Medulla oblongata (tissue), 1 donor: ENCODE results near the gene CELF5.
"Not testable (repeated sequence)": the region's sequence is repeated elsewhere in the genome, so short reads cannot be mapped to it uniquely, and the experiment has no call there.

Experiments used
- DNase-seq: peaks from one replicate; pipeline ENCODE4 v3.0.0-alpha.2; 2015; ENCODE audit errors: extremely low spot score

The CELF5 gene

DNA sequence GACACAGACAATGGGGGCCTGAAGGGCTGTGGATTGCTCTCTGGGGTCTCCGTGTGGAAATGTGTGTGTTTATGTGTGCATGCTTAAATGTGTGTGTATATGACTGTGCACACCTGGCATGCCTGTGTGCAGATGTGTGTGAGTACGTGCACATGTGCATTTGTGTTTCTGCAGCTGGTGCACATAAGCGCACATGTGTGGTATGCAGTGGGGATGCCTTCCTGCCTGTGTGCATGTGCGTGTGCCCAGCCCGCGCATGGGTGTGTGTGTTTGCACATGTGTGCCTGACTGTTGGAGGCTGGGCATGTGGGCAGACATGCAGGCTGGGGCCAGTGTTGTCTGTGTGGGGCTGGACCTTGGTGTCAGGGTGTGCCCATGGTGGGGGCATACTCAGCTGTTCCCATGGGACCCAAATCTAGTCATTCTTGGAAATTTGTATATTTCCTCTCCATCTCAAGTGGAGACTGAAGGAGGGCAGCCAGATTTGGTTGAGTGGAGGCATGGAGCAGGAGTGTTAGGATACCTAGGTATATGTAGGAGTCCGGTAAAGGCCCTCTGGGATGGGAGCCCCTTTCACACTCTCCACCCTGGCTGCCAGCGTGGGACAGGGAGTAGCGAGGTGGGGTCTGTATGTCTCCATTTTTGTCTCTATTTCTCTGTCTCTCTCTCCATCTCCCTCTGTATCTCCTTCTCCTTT, 49.9 kb downstream of the CELF5 start:
- no peak for DNase-seq

DNA sequence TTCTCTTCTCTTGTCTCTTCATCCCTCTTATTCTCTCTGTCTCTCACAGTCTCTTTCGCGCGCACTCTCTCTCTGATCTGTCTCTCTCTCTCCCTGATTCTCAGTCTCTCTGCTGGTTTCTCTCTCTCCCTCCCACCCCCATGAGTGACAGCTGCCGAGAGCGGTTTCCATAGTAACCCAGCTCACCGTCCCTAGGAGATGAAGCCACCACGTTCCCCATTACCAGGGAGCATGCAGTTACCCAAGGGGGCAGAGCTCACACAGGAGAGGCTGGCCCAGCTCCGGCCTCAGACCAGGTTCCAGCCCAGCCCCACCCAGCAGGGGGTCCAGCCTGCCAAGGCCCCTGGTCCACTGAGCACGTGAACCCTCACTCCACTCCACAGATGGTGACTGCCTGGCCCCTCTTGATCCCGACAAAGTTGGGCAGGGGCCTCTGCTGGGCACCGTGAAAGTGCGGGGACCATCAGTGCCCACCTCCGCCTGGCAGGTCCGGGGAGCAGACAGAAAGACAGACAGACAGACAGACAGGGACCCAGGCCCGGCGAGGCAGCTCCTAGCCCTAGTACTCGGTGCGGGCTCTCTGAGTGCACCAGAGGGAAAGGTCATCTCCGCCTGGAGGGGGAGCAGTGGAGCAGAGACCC, 50.6 kb downstream of the CELF5 start:
- no peak for DNase-seq

DNA sequence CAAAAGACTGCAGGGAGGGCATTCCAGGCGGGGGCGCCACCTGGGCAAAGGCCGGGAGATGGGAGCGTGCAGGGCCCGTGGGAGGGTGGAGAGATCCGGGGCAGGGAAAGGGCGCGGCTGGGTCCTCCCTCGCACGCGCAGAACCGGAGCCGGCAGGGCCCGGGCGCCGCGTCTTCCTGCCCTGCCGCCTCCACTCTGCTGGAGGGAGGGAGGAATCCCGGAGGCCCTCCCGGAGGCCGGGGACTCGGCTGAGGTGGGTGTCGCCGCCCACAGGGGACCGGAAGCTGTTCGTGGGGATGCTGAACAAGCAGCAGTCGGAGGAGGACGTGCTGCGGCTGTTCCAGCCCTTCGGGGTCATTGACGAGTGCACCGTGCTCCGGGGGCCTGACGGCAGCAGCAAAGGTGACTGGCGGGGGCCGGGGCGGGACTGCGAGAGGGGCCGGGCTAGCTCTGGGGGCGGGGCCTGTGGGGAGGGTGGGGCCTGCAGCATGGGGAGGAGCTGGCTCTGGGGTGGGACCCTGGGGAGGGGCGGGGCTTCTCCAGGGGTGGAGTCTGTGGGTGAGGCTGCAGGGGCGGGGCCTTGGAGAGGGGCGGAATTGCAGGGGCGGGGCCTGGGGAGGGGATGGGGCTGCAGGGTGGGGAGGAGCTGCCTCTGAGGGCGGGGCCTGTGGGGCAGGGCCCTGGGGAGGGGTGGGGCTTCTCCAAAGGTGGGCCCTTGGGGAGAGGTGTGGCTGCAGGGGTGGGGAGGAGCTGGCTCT, 51.3 kb downstream of the CELF5 start:
- no peak for DNase-seq

DNA sequence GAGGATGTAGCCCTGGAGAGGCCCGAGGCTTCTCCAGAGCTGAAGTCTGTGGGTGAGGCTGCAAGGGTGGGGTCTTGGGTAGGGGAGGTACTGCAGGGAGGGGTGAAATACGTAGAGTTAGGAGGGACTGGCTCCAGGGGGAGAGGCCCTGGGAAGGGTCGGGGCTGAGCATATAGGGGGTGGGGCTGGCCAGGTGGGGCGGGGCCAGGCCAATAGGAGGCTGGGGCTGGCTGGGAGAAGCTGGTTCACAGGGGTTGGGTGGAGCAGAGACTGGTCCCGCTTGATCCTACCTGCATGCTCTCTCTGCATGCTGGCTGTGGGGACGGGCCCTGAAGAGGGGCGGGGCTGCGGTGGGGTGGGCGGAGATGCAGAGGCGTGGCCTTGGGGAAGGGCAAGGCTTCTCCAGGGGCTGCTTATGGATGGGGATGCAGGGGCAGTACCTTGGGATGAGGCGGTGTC, 51.9 kb downstream of the CELF5 start:
- DNase-seq = no peak

DNA sequence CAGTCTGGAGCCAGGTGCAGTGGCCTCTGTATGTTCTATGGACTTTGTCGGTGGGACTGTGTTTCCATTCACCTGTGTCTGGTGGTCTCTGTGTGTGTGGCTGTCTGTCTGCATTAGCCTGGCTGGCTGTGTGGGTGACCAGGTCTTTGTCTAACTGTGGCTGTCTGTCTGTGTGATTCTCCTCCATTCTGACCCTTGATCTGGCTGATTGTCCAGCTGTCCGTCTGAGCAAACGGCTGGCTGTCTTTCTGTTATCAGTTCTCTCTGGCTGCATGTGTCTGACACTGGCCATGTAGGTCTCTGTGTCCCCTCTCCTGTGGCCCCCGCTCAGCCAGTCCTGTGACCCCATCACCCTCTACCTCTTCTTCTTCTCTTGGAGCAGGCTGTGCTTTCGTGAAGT, 53.2 kb downstream of the CELF5 start:
- DNase-seq = no peak

DNA sequence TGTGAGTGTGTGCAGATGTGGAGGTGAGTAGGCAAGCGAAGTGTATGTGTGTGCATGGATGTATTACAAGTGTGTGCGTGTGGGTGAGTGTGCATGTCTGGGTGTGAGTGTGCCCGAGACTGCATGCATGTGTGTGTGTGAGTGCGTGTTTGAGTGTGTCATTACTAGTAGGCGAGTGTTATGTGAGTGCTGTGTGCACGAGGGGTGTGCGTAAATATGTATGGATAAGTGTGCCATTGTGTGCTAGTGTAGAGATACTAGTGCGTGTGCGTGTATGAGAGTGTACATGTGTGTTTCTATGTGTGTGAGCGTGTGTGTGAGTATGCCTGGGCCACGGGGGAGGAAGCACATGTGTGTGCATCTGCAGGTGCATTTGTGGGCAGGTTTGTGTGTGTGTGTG, 53.8 kb downstream of the CELF5 start:
- DNase-seq = no peak

DNA sequence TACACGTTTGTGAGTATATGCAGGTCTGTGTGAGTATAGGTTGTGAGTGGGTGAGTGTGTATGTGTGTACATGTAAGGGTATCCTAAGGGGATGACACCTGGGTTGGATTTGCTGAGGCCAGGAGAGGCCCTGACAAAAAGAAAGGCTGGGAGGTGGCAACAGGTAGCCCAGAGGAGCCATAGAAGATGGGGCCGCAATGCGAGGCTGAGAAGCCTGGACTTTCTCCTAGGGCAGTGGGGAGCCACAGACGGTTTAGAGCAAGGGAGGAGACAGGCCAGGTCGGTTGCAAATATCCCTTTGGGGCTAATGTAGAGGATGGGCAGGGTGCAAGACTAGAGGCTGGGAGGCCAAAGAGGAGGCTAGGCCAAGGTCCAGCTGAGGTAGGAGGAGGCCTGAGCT, 54.3 kb downstream of the CELF5 start:
- DNase-seq = no peak

DNA sequence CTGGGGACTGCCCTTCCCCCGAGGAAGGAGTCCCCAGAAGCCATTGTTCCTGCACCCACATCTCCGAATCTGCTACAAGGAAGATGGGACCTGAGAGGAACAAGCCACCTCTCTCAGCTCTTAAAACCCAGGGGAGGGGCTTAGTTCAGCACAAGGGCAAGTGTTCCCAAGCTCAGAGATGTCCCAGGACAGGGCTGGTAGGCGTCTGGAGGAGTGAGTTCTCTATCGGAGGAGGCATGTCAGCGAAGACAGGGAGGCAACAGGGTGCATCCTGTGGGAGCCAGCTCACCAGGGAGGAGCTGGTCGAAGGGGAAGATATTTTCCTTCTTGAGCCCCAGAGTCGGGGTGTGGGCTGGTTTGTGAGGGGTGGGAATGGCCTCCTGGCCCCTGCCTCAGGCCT, 54.8 kb downstream of the CELF5 start:
- no peak for DNase-seq

DNA sequence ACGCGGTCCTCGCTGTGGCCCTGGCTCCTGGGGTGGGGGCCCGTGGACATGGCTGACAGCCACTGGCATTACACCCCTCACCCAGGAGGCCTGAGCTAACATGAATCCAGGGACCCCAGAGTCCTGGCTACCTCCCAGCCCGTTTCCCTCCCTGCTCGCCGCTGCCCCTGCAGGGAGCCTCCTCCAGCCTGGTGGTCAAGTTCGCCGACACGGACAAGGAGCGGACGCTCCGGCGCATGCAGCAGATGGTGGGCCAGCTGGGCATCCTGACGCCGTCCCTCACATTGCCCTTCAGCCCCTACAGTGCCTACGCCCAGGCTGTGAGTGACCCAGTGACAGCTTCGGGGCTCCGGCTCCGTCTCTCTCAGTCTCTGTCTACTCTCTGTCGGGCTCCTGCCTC, 56.6 kb downstream of the CELF5 start:
- DNase-seq = no peak

DNA sequence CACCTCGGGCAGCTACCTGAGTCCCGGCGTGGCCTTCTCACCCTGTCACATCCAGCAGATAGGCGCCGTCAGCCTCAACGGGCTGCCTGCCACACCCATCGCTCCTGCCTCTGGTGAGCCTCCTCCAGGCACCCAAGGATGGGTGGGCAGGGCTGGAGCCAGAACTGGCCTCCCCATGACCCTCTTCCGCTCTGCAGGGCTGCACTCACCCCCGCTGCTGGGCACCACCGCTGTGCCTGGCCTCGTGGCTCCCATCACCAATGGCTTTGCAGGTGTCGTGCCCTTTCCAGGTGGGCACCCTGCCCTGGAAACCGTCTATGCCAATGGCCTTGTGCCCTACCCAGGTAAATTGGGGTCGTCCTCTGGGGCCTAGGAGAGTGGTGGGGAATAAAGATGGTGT, 57.7 kb downstream of the CELF5 start:
- DNase-seq = no peak

DNA sequence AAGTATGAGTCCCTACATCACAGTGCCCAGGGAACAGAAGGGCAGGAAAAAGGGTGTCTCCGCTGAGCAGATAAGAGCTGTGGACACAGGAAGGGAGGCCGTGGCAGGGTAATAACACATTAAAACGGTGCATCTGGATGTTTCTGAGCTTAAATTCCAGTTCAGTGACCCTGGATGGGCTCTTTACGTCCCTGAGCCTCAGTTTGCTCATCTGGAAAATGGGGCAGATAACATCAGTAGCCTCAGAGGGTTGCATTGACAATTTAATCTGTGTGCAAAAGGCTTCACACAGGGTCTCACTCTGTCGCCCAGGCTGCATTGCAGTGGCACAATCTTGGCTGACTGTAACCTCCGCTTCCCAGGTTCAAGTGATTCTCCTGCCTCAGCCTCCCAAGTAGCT, 58.1 kb downstream of the CELF5 start:
- DNase-seq = no peak

DNA sequence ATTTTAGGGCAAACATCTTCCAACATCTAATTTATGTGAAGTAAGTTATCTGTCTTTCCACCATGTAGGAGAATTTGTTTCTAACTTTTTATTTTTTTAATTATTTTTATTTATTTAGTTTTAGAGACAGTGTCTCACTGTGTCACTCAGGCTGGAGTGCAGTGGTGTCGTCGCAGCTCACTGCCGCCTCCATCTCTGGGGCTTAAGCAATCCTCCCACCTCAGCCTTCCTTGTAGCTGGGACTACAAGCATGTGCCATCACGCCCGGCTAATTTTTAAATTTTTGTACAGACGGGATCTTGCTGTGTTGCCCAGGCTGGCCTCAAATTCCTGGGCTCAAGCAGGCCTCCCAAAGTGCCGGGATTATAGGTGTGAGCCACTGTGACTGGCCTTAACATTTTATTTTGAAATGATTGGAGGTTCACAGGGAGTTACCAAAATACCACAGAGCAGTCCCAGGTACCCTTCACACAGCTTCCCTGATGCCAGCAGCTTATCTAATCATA, 58.8 kb downstream of the CELF5 start:
- no peak for DNase-seq

DNA sequence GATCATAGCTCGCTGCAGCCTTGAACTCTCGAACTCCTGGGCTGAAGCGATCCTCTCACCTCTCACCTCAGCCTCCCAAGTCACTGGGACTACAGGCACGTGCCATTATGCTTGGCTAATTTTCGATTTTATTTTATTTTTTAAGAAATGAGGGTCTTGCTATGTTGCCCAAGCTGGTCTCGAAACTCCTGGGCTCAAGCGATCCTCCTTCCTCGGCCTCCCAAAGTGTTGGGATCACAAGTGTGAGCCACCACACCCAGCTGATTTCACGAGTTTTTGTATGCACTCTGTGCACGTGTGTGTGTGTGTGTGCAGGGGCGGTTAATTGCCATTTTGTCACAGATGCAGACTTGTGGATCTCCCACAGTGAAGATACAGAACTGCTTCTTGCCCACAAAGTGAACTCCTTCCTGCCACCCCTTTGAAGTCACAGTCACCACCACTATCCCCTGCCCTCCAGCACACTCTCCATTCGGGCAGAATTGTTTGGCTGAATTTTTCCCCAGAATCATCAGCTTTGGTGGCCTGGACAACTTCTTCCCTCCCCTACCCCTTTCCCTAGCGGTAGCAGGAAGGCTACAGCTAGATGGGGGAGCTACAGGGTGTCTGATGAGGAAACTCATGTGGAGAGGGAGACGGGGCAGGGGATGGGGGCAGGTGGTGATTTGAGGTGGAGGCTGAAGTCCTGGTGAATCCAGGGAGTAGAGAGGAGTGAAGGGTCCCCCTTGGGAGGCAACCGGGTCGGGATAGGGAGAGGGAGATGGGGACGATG, 59.6 kb downstream of the CELF5 start:
- no peak for DNase-seq

DNA sequence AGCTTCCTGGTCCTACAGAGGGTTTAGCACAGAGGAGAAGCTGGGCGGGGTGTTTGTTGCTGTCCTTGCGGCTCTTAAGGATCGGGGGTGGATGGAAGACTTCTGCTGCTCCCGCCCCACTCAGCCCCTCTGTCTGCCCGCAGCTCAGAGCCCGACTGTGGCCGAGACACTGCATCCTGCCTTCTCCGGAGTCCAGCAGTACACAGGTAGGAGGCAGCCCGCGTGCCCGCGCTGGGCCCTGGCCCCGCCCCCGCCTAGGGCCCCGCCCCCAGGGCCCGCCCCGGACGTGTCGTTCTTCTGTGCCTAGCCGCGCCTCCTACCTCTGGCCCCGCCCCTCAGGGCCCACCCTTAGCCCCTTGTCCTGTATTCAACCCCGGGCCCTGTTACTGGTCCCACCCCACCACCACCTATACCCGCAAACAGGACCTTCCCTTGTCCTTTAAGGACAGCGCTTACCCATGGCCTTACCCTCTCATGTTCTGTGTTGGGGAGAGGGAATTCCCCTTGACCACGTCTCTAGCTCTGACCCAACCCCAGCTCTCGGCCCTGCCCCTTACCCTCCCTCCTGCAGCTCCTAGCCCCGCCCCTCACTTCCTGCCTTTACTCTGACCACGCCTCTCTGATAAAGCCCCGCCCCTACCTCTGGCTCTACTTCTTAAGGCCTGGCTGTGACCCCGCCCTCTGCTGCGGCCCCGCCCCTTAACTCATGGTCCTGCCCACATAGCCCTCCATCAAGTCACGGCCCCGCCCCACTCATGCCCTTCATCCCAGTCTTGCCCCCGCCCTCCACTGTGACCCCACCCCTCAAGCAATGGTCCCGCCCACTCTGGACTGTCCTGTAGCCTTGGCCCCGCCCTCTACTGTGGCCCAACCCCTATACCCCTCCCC, 60.5 kb downstream of the CELF5 start:
- no peak for DNase-seq

DNA sequence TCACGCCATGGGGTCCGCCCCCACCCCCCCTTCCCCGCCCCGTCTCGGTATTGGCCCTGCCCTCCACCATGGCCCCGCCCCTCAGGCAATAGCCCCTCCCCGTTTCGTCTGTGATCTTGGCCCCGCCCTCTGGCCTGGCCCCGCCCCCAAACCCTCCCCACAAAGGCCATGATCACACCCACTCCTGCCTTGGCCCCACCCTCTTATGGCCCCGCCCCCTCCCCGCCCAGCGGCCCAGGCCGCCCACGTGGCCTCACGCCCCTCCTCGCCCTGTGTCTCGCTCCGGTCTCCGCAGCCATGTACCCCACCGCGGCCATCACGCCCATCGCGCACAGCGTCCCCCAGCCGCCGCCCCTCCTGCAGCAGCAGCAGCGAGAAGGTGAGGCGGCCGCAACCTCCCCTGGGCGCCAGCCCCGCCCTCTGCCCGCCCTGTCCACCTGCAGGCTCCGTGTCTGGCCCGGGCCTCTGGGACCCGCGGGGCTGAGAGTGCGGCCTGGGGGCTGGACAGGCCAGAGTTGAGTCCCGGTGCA, 61.3 kb downstream of the CELF5 start:
- DNase-seq = no peak

DNA sequence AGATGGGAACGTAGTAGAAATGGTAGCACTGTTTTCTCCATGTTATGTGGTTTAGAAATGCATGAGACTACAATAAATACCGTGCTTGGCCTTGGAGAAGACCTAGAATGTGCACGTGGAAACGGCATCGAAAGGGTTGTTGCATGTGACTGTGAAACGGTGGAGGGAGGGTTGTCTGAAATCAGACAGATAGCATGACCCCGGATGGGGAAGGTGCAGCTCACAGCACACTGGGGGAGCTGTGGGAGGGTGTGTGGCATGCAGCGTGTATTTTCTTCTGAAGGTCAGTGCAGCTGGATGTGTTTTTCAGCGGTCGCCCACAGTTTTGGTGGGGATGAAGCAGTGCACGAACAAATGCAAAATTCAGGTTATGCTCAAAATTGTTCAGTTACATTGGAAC, 63.4 kb downstream of the CELF5 start:
- DNase-seq = no peak

DNA sequence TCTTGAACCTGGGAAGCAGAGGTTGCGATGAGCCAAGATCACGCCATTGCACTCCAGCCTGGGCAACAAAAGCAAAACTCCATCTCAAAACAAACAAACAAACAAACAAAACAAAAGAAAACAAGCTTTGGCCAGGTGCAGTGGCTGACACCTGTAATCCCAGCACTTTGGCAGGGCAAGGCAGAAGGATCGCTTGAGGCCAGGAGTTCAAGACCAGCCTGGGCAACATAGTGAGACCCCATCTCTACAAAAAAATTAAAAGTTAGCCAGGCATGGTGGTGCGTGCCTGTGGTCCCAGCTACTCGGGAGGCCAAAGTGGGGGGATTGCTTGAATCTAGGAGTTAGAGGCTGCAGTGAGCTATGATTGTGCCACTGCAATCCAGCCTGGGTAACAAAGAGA, 64.0 kb downstream of the CELF5 start:
- not testable (repeated sequence) for DNase-seq

DNA sequence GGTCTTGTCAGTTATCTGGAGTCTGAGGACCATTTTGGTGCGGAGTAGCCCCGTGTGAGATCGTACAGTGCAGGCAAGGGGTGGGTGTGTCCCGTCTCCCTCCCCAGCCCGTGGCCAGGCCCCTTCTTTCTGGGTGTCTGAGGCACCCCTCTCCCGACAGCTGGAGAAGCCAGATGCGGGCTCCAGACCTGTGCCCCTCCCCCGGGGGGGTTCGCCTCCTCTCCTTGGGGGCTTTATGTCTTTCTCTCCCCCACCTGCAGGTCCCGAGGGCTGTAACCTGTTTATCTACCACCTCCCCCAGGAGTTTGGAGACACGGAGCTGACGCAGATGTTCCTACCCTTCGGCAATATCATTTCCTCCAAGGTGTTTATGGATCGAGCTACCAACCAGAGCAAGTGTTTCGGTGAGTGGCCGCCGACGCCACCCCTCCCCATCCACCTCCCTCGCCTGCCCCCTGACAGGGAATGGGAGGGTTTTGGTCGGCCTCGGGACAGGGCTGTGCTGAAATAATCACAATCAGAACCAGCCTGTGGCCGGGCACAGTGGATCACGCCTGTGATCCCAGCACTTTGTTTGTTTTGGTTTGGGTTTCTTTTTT, 65.6 kb downstream of the CELF5 start:
- DNase-seq = no peak

DNA sequence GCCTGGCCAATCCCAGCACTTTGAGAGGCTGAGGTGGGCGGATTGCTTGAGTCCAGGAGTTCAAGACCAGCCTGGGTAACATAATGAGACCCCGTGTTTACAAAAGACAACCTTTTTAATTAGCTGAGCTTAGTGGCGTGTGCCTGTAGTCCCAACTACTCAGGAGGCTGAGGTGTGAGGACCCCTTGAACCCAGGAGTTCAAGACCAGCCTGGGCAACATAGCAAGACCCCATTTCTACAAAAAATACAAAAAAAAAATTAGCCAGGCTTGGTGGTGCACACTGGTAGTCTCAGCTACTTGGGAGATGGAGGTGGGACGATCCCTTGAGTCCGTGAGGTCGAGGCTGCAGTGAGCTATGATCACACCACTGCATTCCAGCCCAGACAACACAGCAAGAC, 66.4 kb downstream of the CELF5 start:
- not testable (repeated sequence) for DNase-seq

DNA sequence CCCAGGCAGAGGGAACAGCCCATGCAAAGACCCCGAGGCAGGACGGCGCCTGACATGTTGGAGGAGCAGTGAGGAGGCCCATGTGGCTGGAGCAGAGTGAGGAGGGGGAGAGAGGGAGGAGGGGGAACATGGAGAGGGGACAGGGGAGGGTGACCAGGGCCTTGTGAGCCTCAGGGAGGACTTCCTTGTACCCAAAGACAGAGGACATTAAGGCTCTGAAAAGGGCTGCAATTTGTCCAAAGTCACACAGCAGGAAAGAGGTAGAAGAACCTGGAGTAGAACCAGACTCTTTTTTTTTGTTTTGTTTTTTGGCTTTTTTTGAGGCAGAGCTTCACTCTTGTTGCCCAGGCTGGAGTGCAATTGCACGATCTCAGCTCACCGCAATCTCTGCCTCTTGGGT, 67.2 kb downstream of the CELF5 start:
- DNase-seq = no peak
